HG03060 (cell line): Measurements from ENCODE around the gene PRSS56.

Source experiments
- ATAC-seq: cut with Tn5 transposase; IDR thresholded peaks from one replicate; pipeline ENCODE4 v1.9.1; 2021; ENCODE audit warnings: low read depth, moderate number of reproducible peaks; ENCODE audit not compliant: unreplicated experiment

Gene PRSS56

DNA sequence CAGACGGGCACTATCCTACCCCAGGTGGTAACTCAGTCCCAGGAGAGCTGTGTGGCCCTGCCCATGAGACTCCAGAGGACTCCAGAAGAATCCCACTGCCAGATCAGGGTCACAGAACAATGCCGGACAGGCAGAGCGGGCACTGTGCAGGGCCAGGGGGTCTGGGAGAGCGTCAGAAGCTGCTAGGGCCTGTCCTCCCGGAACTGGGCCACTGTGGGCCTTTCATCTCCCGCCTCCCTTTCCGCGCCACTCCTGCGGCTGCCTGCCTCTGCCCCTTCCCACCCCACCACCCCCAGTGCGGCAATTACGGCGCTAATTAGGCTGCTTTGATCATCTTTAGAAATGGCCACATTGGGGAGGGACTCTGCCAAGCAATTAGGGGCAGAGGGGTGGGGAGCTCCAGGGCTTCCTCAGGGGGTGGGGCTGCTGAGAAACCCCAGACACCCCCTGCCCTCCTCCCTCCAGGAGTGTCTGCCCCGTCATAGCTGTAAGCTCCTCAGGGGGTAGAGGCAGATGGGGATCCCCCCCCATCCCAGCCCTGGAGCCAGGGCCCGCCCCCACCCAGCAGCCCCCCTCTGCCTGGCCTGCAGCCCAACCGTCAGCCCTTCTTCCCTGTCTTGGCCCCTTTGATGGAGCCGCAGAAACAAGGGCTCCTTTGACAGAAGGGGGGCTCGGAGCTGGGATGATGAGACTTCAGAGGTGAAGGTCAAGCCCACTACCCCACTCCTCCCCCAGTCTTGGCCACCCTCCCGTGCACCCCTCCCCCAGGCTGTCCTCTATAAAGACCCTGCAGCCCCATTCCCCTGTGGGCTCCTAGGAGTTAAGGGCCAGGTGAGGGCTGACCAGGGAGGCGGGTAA lies at the start of gene PRSS56:
Gene PRSS56, plus strand, starts transcription at position 808 of the 858 bp plus-strand sequence. CDS start 211 bp downstream, outside the sequence.
- ATAC-seq = no peak

GRCh38 chr2:232473467-232473890 lies 46.7 kb upstream of the PRSS56 start:
- ATAC-seq = no peak

- ATAC-seq = no peak
These were observed 44.1 kb upstream of the PRSS56 start for GRCh38 chr2:232476045-232476444.

- no peak for ATAC-seq
These were observed 43.4 kb upstream of the PRSS56 start for GRCh38 chr2:232476791-232477190.

DNA sequence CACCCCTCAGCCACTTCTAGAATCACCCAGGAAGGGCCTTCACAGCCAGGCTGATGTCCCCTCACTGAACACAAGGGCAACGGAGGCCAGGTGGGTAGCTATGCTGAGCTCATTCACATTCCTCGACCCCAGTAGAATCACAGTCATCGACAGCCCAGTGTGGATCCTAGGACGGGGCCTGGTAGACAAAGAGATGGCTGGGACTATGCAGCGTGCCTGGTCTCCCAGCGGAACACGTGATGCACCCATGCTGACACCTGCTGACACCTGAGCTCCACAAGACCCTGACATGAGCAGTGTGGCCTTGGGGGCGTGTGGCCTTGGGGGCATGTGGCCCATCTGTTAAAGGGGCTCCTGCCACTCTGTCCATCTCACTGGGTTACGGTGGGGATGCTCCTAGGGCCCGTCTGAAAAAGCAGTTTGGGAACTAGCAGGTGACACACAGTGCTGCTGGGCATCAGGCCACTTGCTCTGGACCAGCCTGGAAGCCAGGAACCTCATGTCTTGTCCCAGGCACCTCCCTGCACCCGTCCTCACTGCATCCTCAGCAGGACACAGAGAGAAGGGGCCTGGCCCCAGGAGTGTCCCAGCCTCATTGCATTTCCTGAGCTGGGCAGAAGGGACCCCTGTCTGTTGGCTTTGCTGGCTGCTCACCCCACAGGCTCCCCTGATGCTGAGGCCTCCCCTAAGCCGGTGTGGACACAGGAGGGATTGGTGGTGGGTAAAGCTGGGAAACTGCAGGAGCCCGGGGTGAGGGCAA lies 42.3 kb upstream of the PRSS56 start:
- ATAC-seq = no peak

- ATAC-seq = no peak
These were observed 41.4 kb upstream of the PRSS56 start for GRCh38 chr2:232478571-232479340.

DNA sequence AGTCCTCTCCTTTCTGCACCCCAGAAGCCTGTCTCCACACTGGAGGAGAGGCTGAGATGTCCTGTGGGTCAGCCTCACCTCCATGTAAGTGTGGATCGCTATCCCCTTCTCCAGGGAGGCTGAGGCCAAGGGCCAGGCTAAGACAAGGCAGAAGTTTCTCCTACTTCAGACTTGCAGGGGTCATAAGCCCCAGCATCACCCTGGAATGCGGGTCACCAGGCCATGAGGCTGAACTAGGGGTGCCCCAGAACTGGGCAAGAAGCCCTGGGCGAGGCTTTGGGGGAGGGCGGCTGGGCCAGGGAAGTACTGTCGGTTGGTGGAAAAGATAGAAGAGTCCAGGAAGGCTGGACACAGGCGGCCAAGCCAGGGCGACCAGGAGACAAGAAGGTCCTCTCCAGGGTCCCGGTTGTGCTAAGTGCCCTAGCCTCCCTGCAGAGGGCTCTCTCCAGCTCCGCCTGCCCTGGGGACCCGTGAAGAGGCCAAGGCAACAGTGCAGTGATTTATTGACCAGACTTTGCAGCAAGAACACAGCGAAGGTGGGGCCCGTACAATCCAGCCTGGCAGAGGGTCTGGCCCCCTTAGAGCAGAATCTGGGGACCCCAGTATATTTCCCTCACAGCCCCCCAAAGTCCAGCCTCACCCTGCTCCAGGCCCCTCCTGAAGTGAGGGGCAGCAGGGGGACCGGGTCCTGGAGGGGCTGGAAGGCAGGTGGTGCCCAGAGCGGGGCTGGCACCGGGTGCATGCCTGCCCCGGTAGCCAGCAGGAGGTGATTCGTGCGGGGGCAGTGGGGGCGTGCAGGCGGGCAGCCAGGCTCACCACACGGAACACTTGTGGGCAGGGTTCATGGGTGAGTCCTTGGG lies 40.6 kb upstream of the PRSS56 start:
- ATAC-seq = no peak

GRCh38 chr2:232480201-232481190 lies 39.7 kb upstream of the PRSS56 start:
- no peak for ATAC-seq

- no peak for ATAC-seq
These were observed 38.7 kb upstream of the PRSS56 start for GRCh38 chr2:232481322-232482140.

GRCh38 chr2:232482301-232483238 lies 37.6 kb upstream of the PRSS56 start:
- ATAC-seq = no peak

GRCh38 chr2:232483311-232483922 lies 36.8 kb upstream of the PRSS56 start:
- ATAC-seq = no peak

DNA sequence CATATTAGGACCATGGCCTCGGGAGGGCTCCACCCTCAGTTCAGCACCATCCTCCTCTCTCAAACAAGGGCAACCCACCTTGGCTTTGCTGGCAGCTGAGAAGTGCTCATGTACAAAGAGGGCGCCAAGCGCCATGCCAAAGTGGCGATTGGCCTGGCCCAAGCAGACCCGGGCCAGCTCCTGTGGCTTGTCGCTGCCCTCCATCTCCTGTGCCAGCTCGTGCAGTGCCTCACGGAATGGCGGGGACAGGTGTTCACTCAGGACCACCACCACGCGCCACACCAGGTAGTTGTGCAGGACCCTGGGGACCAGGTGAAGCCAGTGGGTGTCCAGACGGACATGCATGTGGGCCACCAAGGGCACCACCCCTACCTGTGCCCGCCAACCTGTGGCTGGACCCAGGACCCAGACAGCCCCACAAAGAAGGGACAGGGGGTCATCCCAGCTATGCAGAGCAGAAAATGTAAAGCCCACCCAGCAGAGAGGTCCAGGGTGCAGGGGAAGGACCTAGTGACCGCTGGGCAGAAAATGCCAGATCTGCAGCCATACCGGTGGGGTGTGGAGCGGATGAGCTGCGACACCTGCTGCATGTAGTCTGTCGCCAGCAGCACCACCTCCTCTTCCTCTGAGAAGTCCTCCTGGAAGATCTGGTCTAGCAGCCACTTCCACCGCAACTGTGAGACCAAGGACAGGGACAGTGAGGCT lies 36.1 kb upstream of the PRSS56 start:
- ATAC-seq = no peak

DNA sequence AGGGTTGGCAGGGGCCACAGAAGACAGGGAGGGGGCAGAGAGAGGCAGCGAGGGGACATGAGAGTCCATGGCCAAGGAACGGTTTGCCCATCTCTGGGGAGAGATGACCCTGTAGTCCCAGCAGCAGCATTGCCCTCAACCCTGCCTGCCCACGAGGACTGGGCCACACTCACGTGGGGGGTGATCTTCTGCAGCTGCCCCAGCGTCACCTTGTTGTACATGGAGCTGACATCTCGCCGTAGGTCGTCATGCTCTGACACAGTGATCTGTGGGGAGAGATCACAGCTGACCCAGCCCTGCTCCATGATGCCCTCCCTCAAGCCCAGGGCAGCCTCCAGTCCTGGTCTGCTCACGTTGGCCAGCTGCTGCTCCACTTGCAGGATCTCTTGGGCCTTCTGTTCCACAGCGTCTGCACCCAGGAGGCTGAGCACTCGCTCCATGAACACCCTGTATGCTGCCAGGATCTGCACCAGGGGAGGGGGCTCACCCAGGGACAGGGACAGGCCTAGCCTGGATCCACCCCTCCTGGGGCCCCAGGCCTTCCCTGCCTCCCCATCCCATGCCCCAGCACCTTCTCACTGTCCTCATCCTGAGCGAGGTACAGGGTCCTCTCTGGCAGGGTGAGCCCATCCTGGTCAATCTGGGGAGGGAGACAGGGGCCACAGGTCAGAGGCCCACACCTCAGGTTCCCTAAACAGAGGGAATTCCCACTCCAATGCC lies 35.4 kb upstream of the PRSS56 start:
- no peak for ATAC-seq

GRCh38 chr2:232485348-232485756 lies 34.8 kb upstream of the PRSS56 start:
- no peak for ATAC-seq
